PC-3 (cell line): ENCODE results near the gene KSR2.

Experiments used
- EZH2 ChIP-seq: fragments of 300-600 bp; sonication (generic); IDR thresholded peaks from one replicate; pipeline ENCODE4 v1.6.1; 2017; ENCODE audit warnings: antibody characterized with exemption, mild to moderate bottlenecking, low read length; ENCODE audit not compliant: unreplicated experiment
- TF ChIP-seq, protein P1 (sequence below): fragments of 300-600 bp; sonication (generic); conservative IDR thresholded peaks from 2 replicates; pipeline ENCODE4 v1.5.1; 2017; ENCODE audit warnings: antibody characterized with exemption, low read depth, mild to moderate bottlenecking, low read length

DNA sequence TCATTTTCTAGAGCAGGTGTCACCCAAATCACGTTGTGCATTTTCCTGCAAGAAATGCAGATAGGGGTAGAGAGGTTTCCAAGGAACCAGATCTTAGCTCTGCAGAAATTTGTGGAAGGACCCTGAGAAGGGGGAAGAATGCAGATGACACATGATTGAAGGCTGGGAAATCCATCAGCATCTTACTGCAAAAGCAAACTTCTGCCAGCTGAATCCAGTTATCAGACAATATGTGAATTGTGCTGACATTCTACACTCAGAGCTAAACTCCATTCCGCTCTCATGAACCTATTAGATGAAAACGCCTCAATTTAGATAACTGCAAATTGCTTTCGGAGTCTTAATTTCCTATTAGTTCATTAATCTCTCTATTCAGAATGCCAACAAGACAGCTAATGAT is 396.0 kb downstream of the KSR2 start:
- TF ChIP-seq EZH2: no peak
- TF ChIP-seq, protein P1, sequence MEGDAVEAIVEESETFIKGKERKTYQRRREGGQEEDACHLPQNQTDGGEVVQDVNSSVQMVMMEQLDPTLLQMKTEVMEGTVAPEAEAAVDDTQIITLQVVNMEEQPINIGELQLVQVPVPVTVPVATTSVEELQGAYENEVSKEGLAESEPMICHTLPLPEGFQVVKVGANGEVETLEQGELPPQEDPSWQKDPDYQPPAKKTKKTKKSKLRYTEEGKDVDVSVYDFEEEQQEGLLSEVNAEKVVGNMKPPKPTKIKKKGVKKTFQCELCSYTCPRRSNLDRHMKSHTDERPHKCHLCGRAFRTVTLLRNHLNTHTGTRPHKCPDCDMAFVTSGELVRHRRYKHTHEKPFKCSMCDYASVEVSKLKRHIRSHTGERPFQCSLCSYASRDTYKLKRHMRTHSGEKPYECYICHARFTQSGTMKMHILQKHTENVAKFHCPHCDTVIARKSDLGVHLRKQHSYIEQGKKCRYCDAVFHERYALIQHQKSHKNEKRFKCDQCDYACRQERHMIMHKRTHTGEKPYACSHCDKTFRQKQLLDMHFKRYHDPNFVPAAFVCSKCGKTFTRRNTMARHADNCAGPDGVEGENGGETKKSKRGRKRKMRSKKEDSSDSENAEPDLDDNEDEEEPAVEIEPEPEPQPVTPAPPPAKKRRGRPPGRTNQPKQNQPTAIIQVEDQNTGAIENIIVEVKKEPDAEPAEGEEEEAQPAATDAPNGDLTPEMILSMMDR: no peak
